Nephron (organoid): ENCODE measurements around the gene MTA1.

Experiments used
- H3K27ac Mint-ChIP-seq, 3 experiments: 2 replicates each; pipeline ENCODE4 v1.8.0; 2020; ENCODE audit warnings: mixed read lengths in 3 of 3, mild to moderate bottlenecking in 2 of 3, moderate library complexity in 1 of 3
- H3K27me3 Mint-ChIP-seq: 2 replicates; pipeline ENCODE4 v1.8.0; 2021; ENCODE audit warnings: low read depth, mild to moderate bottlenecking, moderate library complexity, mixed read lengths
- H3K36me3 Mint-ChIP-seq: 2 replicates; pipeline ENCODE4 v1.8.0; 2020; ENCODE audit warnings: low read depth, mixed read lengths
- H3K4me1 Mint-ChIP-seq: 2 replicates; pipeline ENCODE4 v1.8.0; 2020; ENCODE audit warnings: mixed read lengths
- H3K4me3 Mint-ChIP-seq, 3 experiments: 2 replicates each; pipeline ENCODE4 v1.8.0; 2020; ENCODE audit warnings: mild to moderate bottlenecking in 3 of 3, mixed read lengths in 3 of 3, moderate library complexity in 2 of 3
- H3K9me3 Mint-ChIP-seq: 2 replicates; pipeline ENCODE4 v1.8.0; 2020; ENCODE audit warnings: mixed read lengths
- CTCF ChIP-seq, 3 experiments: fragments of 200-600 bp; sonication (generic); IDR thresholded peaks; one replicate each; pipeline ENCODE4 v1.5.0; 2021; ENCODE audit warnings: antibody characterized with exemption in 3 of 3; ENCODE audit not compliant: unreplicated experiment in 3 of 3

Gene MTA1

GRCh38 chr14:105398726-105399465 lies 20.7 kb upstream of the MTA1 start:
- Mint-ChIP-seq H3K36me3 (peaks cover 45% of the 10 kb centered on the region), H3K27me3 (peaks cover 4% of the 10 kb centered on the region), H3K4me3 (peak overlapping the region; percentile 83 to 86 (median 85)), H3K27ac (peak overlapping the region in 2 of 3 experiments; percentile 17 to 86), H3K4me1 (no peaks in the 10 kb centered on the region), H3K9me3 (peaks cover 22% of the 10 kb centered on the region)
- no peak for TF ChIP-seq CTCF (IDR thresholded peaks at IDR 0.05; ENCODE audit: unreplicated experiment in 3 of 3)

- no peak for TF ChIP-seq CTCF (IDR thresholded peaks at IDR 0.05; ENCODE audit: unreplicated experiment in 3 of 3)
- H3K9me3 Mint-ChIP-seq = peaks cover 27% of the 10 kb centered on the region
These were observed 20.2 kb upstream of the MTA1 start for GRCh38 chr14:105399466-105399775.

GRCh38 chr14:105400016-105400415 lies 19.6 kb upstream of the MTA1 start:
- TF ChIP-seq CTCF (IDR thresholded peaks at IDR 0.05; ENCODE audit: unreplicated experiment in 3 of 3) = no peak
- H3K27ac Mint-ChIP-seq = no peak overlapping the region
- H3K4me3 Mint-ChIP-seq = peak overlapping the region; percentile 34 to 86 (median 63)
- H3K9me3 Mint-ChIP-seq = peaks cover 28% of the 10 kb centered on the region
- H3K36me3 Mint-ChIP-seq = peaks cover 45% of the 10 kb centered on the region
- H3K4me1 Mint-ChIP-seq = no peaks in the 10 kb centered on the region
- peaks cover 8% of the 10 kb centered on the region for H3K27me3 Mint-ChIP-seq

More at GRCh38 chr14:105399466-105399775, 20.2 kb upstream of the MTA1 start:
- no peak overlapping the region for H3K27ac Mint-ChIP-seq
- H3K36me3 Mint-ChIP-seq = peaks cover 45% of the 10 kb centered on the region
- no peaks in the 10 kb centered on the region for H3K4me1 Mint-ChIP-seq
- H3K27me3 Mint-ChIP-seq = peaks cover 6% of the 10 kb centered on the region
- peak overlapping the region; percentile 34 to 86 (median 63) for H3K4me3 Mint-ChIP-seq

GRCh38 chr14:105401699-105402098 lies 17.9 kb upstream of the MTA1 start:
- H3K27ac Mint-ChIP-seq = no peak overlapping the region
- H3K27me3 Mint-ChIP-seq = peaks cover 8% of the 10 kb centered on the region
- peaks cover 45% of the 10 kb centered on the region for H3K36me3 Mint-ChIP-seq
- no peak for TF ChIP-seq CTCF (IDR thresholded peaks at IDR 0.05; ENCODE audit: unreplicated experiment in 3 of 3)
- H3K4me1 Mint-ChIP-seq = no peaks in the 10 kb centered on the region
- H3K4me3 Mint-ChIP-seq = peak overlapping the region in 1 of 3 experiments; percentile 56
- peaks cover 32% of the 10 kb centered on the region for H3K9me3 Mint-ChIP-seq

GRCh38 chr14:105408592-105408991 lies 11.0 kb upstream of the MTA1 start:
- Mint-ChIP-seq H3K27me3 (peaks cover 44% of the 10 kb centered on the region), H3K4me3 (peak overlapping the region in 1 of 3 experiments; percentile 14), H3K36me3 (no peaks in the 10 kb centered on the region), H3K4me1 (no peaks in the 10 kb centered on the region), H3K9me3 (peaks cover 10% of the 10 kb centered on the region), H3K27ac (no peak overlapping the region)
- TF ChIP-seq CTCF (IDR thresholded peaks at IDR 0.05; ENCODE audit: unreplicated experiment in 3 of 3) = no peak

- H3K36me3 Mint-ChIP-seq = no peaks in the 10 kb centered on the region
- peaks cover 42% of the 10 kb centered on the region for H3K27me3 Mint-ChIP-seq
- H3K4me3 Mint-ChIP-seq = no peak overlapping the region
- TF ChIP-seq CTCF (IDR thresholded peaks at IDR 0.05; ENCODE audit: unreplicated experiment in 3 of 3) = no peak
- peaks cover 5% of the 10 kb centered on the region for H3K9me3 Mint-ChIP-seq
- H3K27ac Mint-ChIP-seq = no peak overlapping the region
- no peaks in the 10 kb centered on the region for H3K4me1 Mint-ChIP-seq
These were observed 10.3 kb upstream of the MTA1 start for GRCh38 chr14:105409364-105409763.
